GM08714 (cell line): ENCODE measurements around the gene ADGRA3.
"Not testable (repeated sequence)": the region's sequence is repeated elsewhere in the genome, so short reads cannot be mapped to it uniquely, and the experiment has no call there.

ENCODE experiments used
- H3K4me3 ChIP-seq: fragments of 200-500 bp; sonication (Bioruptor generic); 2 replicates; pipeline ENCODE4 v1.5.1; 2014; ENCODE audit warnings: mild to moderate bottlenecking, low read length, inconsistent platforms
- ZNF274 ChIP-seq: IDR thresholded peaks from 2 replicates; pipeline ENCODE4 v1.6.1; 2012; ENCODE audit warnings: mild to moderate bottlenecking, low read depth, low read length

ADGRA3 gene

GRCh38 chr4:22410645-22411247 lies 105.1 kb downstream of the ADGRA3 start:
- H3K4me3 ChIP-seq = no peak overlapping the region
- no peak for TF ChIP-seq ZNF274

- H3K4me3 ChIP-seq = no peak overlapping the region
- no peak for TF ChIP-seq ZNF274
Measured at GRCh38 chr4:22408474-22408873, 107.4 kb downstream of the ADGRA3 start.

DNA sequence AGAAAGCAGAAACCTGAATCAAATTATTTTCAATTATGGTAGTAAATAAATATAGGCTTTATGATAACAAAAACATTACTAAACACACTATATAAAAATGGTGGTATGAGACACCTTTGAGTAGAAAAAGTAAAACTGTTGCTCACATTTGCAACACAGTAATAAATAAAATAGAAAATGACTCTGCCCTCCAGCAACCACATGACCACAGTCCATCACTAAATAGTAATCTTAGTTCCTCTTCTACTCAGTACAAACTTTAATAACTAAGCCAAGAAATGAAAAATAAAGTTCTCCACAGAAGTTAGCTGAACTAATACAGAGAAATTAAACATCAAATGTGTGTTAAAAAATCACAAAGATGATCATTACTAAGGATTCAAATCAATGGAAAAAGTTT lies 108.5 kb downstream of the ADGRA3 start:
- no peak overlapping the region for H3K4me3 ChIP-seq
- no peak for TF ChIP-seq ZNF274

DNA sequence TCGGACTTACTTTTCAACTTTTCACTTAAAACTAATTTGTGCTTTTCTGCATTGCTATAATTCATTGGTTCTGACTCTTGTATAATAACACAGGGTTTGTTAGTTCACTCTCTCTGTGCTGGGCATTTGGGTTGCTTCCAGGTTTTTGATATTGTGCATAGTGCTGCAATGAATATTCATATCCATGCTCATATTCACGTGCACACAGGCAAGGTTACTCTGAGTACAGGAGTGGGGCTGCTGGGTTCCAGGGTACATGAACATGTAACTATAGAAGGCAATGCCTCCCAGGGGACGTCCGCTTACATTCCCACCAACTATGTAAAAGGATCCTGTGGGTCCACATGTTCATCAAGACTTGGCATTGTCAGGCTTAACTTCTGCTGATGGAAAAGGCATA lies 117.2 kb downstream of the ADGRA3 start:
- no peak for TF ChIP-seq ZNF274
- H3K4me3 ChIP-seq = no peak overlapping the region

- no peak for TF ChIP-seq ZNF274
- H3K4me3 ChIP-seq = no peak overlapping the region
Measured at GRCh38 chr4:22391551-22391950, 124.3 kb downstream of the ADGRA3 start.

- no peak for TF ChIP-seq ZNF274
- H3K4me3 ChIP-seq = no peak overlapping the region
Measured at GRCh38 chr4:22389240-22389870, 126.5 kb downstream of the ADGRA3 start.

- no peak for TF ChIP-seq ZNF274
- H3K4me3 ChIP-seq = no peak overlapping the region
Measured at GRCh38 chr4:22385611-22386011, 130.3 kb downstream of the ADGRA3 start.

DNA sequence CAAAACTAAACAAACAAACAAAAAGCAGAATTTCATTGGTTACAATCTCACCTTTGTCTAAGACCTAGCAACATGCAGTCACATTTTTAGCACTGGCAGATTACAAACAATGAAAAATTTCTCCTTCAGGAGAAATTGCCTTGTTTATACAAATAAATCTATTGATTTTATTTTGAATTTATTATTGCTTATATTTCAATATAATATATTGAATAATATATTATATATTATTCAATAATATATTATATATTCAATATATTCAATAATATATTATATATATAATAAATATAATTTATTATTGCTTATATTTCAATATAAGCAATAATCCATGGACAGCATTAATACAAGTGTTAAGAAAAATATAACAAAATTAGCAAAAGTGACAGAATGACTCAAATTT lies 131.7 kb downstream of the ADGRA3 start:
- no peak for TF ChIP-seq ZNF274
- no peak overlapping the region for H3K4me3 ChIP-seq

GRCh38 chr4:22382216-22382615 lies 133.7 kb downstream of the ADGRA3 start:
- H3K4me3 ChIP-seq = not testable (repeated sequence)

GRCh38 chr4:22372986-22373385 lies 142.9 kb downstream of the ADGRA3 start:
- no peak for TF ChIP-seq ZNF274
- no peak overlapping the region for H3K4me3 ChIP-seq

DNA sequence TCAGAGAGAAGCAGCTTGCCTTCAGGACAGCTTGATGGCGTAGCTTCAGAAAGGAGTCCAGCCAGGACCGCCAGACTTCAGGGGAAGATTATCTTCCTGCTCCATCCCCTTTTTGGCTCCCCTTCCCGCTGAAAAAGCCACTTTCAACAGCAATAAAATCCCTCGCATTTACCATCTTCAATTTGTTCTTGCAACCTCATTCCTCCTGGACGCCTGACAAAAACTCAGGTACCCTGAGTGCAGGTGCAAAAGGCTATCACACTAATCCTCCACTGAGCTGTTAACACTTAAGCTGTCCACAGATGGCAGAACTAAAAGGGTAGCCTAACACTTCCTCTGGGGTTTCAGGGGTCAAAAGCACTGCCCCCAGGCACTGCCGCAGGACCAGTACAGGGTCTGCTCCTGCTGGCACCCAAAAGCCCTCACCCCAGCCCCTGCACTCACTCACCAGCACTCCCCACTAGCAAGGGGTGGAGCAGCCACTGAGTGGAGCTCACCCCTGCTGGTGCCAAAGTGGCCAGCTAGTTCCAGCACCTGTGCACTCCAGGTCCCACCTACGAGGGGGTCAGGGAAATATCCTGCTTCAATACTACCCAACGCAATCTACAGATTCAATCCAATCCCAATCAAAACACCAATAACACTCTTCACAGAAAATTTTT lies 145.8 kb downstream of the ADGRA3 start:
- no peak overlapping the region for H3K4me3 ChIP-seq
- TF ChIP-seq ZNF274 = no peak

DNA sequence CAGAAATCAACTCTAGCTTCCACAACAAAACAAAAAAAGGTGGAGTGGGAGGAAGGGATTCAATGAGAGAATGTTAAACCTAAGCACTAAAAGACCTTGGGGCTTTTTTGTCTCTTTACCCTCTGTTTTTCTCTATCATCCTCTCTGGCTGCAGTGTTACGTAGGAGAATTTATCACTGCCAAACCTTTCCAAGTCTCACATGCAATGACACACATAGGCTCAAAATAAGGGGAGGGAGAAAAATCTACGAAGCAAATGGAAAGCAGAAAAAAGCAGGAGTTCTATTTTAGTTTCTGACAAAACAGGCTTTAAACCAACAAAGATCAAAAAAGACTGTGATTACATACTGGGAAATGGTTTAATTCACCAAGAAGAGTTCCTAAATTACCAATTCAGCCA lies 152.1 kb downstream of the ADGRA3 start:
- TF ChIP-seq ZNF274 = no peak
- H3K4me3 ChIP-seq = no peak overlapping the region

- H3K4me3 ChIP-seq = no peak overlapping the region
- TF ChIP-seq ZNF274 = no peak
Measured at GRCh38 chr4:22363036-22363435, 152.8 kb downstream of the ADGRA3 start.

GRCh38 chr4:22356987-22357596 lies 158.8 kb downstream of the ADGRA3 start:
- no peak for TF ChIP-seq ZNF274

GRCh38 chr4:22348410-22348809 lies 167.5 kb downstream of the ADGRA3 start:
- TF ChIP-seq ZNF274 = no peak
- no peak overlapping the region for H3K4me3 ChIP-seq

More at GRCh38 chr4:22356987-22357596, 158.8 kb downstream of the ADGRA3 start:
- H3K4me3 ChIP-seq = no peak overlapping the region
